DMS114 treated with DMSO at 0.1 percent for 48 hours (cell line): ENCODE results near the gene RNF157.
"Not testable (repeated sequence)": the region's sequence is repeated elsewhere in the genome, so short reads cannot be mapped to it uniquely, and the experiment has no call there.

Experiments used
- DNase-seq: peaks from one replicate; lab custom pipeline; 2025; ENCODE audit not compliant: unreplicated experiment; lab: John Stamatoyannopoulos, UW

Gene RNF157

DNA sequence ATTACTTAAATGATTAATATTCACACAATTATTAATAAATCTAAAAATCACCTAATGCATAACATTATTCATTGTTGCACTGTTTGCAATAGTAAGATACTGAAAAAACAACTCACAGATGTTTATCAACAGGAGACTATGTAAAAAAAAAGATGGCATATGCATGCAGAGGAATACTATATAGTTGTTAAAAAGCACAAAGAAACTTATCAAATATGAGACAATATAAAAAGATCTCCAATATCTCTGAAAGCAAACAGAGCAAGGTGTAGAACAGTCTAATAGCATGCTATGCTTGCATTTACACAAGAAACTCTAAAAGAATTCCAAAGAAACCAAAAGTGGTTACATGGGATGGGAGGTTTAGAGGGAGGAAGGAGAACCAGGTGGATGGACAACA lies 3.7 kb downstream of the RNF157 start:
- DNase-seq = no peak

DNA sequence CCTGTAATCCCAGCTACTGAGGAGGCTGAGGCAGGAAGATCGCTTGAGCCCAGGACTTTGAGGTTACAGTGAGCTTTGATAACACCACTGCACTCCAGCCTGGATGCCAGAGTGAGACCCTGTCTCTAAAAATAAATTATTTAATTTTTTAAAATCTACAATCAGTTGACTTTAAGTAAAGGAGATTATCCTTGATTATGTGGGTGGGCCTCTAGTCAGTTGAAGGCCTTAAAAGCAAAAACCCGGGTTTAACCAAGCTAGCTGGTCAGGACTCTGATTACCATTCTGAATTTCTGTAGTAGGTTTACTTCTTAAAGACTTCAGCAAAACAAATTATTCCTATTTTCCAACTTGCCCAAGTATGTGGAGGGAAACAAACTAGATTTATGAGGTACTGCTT lies 4.4 kb downstream of the RNF157 start:
- DNase-seq = no peak

- no peak for DNase-seq
These were observed 6.0 kb downstream of the RNF157 start for GRCh38 chr17:76234354-76234679.

DNA sequence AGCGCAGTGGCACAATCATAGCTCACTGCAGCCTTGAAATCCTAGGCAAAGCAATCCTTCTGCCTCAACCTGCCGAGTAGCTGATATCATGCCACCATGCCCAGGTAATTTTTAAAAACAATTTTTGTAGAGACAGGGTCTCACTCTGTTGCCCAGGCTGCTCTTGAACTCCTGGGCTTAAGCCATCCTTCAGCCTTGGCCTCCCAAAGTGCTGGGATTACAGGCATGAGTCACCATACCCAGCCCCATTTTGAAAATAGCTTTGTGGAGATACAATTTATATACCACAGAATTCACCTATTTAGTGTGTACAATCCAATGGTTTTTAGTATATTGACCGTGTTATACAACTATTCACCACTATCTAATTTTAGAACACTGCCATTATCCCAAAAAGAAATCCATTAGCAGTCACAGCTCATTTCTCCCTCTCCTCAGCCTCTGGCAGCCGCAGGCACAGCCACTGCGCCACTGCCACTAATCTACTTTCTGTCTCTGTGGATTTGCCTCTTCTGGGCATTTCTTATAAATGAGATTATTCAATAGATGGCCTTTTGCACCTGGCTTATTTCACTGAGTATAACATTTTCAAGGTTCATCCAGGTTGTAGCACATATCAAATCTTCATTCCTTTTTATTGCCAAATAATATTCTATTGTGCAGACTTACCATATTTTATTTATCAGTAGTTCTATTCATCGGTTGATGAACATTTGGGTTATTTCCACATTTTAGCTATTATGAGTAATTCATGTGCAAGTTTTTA lies 6.5 kb downstream of the RNF157 start:
- DNase-seq = no peak

GRCh38 chr17:76232342-76232741 lies 8.0 kb downstream of the RNF157 start:
- DNase-seq = no peak

DNA sequence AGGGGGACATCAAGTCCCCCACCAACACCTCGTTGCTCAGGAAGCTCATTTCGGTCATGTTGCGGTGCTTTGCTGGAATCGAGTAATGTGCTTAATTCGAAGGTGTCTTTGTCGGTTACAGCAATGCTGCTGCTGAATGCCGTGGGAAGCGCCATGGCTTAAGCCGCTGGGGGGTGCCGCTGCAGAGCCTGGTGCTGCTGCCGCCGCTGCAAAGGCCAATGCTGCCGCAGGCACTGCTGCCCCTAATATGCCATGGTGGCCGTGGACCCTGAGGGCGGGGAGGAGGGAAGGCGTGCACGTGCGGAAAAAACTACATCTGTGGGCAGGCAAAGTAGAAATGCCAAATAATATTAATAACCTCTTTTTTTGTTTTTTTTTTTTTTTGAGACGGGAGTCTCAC lies 13.5 kb downstream of the RNF157 start:
- DNase-seq = not testable (repeated sequence)

- not testable (repeated sequence) for DNase-seq
These were observed 14.8 kb downstream of the RNF157 start for GRCh38 chr17:76225373-76226086.

- no peak for DNase-seq
These were observed 16.5 kb downstream of the RNF157 start for GRCh38 chr17:76223802-76224201.

- no peak for DNase-seq
These were observed 20.5 kb downstream of the RNF157 start for GRCh38 chr17:76219670-76220383.

DNA sequence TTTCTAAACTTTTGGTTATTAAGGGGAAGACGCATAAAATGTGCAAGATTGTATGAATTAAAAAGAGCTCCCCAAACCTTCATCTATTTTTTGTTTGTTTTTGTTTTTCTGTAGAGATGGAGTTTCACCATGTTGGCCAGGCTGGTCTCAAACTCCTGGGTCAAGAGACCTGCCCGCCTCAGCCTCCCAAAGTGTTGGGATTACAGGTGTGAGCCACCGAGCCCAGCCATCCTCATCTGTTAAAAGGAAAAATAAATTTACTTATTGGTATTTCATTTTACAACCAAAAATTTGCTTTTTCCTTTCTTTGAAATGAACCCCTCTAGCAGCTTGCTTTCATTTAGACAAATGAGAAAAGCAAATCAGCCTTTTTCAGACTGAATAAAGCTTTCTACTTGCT lies 23.2 kb downstream of the RNF157 start:
- no peak for DNase-seq

DNA sequence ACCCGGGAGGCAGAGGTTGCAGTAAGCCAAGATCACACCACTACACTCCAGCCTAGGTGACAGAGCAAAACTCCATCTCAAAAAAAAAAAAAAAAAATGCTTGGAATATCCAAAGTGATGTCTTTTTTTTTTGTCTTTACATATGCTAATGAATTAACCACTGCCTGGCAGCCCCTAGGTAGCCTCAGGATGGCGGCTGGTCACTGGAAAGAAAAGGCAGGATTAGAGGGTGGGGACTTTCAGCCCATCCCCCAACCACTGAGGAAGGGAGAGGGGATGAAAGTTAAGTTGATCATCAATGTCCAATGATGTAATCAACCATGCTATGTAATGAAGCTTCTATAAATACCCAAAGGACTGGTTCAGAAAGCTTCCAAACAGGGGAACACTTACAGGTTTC lies 26.8 kb downstream of the RNF157 start:
- no peak for DNase-seq

DNA sequence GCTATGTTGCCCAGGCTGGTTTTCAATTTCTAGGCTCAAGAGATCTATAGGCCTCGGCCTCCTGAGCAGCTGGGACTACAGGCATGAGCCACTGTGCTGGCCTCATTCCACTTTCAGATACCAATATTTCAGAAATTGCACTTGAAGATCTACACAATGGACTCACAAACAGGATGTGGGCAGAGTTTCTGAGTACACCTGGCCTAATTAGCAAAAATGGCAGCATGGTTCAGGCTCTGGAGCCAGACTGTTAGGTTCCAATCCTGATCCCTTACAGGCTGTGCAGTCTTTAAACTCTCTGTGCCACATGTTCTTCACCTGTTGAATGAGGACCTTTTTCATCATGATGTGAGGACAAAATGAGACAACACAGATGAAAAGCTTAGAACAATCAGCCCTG lies 32.2 kb downstream of the RNF157 start:
- DNase-seq = no peak

- no peak for DNase-seq
These were observed 32.8 kb downstream of the RNF157 start for GRCh38 chr17:76207275-76208059.

DNA sequence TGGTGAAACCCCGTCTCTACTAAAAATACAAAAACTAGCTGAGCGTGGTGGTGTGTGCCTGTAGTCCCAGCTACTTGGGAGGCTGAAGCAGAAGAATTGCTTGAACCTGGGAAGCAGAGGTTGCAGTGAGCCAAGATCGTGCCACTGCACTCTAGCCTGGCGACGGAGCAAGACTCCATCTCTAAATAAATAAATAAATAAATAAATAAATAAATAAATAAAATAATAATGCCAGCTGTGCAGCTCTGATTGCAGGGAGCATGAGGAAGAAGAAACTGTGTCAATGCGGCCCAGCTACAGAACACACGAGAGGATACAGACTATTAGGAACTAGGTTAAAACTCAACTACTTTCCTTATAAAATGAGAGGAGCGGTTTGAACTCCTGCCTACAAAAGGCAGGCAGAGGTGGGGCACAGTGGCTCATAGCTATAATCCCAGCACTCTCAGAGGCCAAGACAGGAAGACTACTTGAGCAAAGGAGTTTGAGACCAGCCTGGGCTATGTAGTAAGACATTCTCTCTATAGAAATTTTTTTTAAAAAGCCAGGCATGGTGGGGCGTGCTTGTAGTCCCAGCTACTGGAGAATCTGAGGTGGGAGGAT lies 34.6 kb downstream of the RNF157 start:
- not testable (repeated sequence) for DNase-seq

DNA sequence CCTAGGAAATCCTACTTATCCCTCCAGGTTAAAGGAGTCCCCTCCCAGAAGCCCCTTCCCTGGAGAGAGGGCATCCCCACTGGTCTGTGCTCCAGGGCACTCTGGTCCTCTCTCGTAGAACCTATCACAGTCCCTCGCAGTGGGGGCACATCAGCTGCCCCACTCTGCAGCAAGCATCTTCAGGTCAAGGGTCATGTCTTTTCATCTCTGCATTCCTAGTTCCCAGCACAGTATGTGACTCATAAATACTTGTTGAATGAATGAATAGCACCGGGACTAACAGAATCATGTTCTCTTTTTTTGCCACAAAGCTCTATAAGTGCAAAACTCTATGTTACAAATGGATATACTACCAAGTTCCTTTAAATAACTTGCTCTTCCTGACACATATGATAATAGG lies 36.0 kb downstream of the RNF157 start:
- DNase-seq = no peak

DNA sequence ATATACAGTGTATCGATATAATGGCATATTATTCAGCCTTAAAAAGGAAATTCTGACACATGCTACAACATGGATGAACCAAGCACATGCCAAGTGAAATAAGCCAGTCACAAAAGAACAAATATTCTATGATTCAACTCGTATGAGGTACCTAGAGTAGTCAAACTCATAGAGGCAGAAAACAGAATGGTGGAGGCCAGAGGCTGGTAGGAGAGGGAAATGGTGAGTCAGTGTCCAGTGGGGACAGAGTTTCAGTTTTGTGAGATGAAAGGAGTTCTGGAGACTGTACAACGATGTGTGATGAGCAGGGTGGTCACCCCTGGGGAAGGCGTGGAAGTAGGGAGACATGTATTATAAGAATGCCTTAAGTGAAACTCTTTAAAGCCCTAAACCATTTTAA lies 39.9 kb downstream of the RNF157 start:
- DNase-seq = no peak

GRCh38 chr17:76199469-76199868 lies 40.8 kb downstream of the RNF157 start:
- DNase-seq = no peak

DNA sequence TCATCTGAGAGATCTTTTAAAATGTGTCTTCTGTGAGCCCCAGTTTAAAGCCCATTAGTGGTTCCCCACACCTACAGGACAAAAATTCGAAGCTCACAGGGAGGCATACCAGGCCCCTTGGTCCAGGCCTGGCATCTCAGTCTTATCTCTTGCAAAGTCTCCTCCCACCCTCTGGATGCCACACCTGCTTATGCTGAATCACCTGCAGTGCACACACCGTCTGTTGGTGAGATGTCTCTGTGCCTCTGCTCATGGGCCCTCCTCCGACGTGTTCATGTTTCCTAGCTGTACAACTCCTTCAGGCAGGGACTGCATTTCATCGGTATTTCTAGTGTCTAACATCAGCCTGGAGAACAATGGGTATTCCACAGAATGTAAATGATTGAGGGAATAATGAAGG lies 41.6 kb downstream of the RNF157 start:
- DNase-seq = no peak

- DNase-seq = no peak
These were observed 42.4 kb downstream of the RNF157 start for GRCh38 chr17:76197911-76198310.

DNA sequence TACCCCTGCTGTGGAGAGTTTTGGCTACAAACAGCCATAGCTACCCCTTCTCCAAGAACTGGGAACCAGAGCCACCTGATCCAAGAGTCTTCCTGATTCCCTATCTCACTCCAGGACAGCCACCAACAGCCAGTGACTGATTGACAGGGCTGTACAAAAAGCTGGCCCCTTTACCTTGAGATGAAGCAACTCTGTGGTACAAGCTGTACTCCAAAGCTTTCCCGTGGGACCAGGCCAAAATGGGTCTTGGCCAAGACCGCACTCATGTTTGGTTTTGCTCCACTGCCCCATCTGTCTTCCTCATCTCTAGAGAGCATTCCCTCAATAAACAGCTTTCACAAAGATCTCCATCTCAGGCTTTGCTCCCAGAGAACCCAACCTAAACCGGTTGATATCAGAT lies 43.6 kb downstream of the RNF157 start:
- DNase-seq = no peak
